ENCODE data around the gene FAM111A.

GRCh38 chr11:59144579-59145345 lies 2.1 kb downstream of the FAM111A start:
- TF ChIP-seq CTCF (IDR thresholded peaks at IDR 0.05) (peak; percentile 67), POLR2AphosphoS5 (IDR thresholded peaks at IDR 0.05; ENCODE audit: low read depth, low read length) (peak; percentile 59)

Data from Panc1 (cell line).